GM12878 (cell line): ENCODE data around the gene LRRC2.

Experiments
- BMI1 ChIP-seq: fragments of 450-650 bp; IDR thresholded peaks from 2 replicates; pipeline ENCODE4 v1.6.1; 2016; ENCODE audit warnings: mild to moderate bottlenecking, moderate library complexity, borderline replicate concordance
- EZH2 ChIP-seq: IDR thresholded peaks from 2 replicates; pipeline ENCODE4 v1.6.1; 2012; ENCODE audit warnings: low read depth, mild to moderate bottlenecking, control low read depth, inconsistent platforms, low read length, borderline replicate concordance; ENCODE audit not compliant: control insufficient read depth
- JUND ChIP-seq: IDR thresholded peaks from 2 replicates; pipeline ENCODE4 v1.6.1; 2012; ENCODE audit warnings: low read depth, mild to moderate bottlenecking, low read length, improper control_type of control experiment, moderate library complexity
- RAD21 ChIP-seq: IDR thresholded peaks from 2 replicates; pipeline ENCODE4 v1.6.1; 2011; ENCODE audit warnings: mild to moderate bottlenecking, low read depth, low read length, moderate library complexity; ENCODE audit not compliant: insufficient read depth
- RUNX3 ChIP-seq: IDR thresholded peaks from 2 replicates; pipeline ENCODE4 v1.6.1; 2012; ENCODE audit warnings: low read length, inconsistent platforms
- SMAD1 ChIP-seq: fragments of 450-650 bp; IDR thresholded peaks from 2 replicates; pipeline ENCODE4 v1.6.1; 2018; ENCODE audit warnings: mild to moderate bottlenecking, low read depth; ENCODE audit not compliant: partially characterized antibody
- SMARCA5 ChIP-seq: fragments of 450-650 bp; IDR thresholded peaks from 2 replicates; pipeline ENCODE4 v1.6.1; 2017; ENCODE audit warnings: mild to moderate bottlenecking
- SMC3 ChIP-seq: IDR thresholded peaks from 2 replicates; pipeline ENCODE4 v1.6.1; 2011; ENCODE audit warnings: low read length, improper control_type of control experiment, borderline replicate concordance
- SREBF2 ChIP-seq: IDR thresholded peaks from 2 replicates; pipeline ENCODE4 v1.6.1; 2012; ENCODE audit warnings: mild to moderate bottlenecking, low read length
- TF ChIP-seq, protein P1 (sequence below), 3 experiments: IDR thresholded peaks in 2 of 3; conservative IDR thresholded peaks in 1 of 3; 2 replicates each; pipeline ENCODE4 v1.5.1; 2011; ENCODE audit warnings: low read depth in 3 of 3, low read length in 3 of 3, mild to moderate bottlenecking in 3 of 3, control low read depth in 2 of 3, moderate library complexity in 2 of 3, inconsistent platforms in 1 of 3, mixed read lengths in 1 of 3; ENCODE audit not compliant: control insufficient read depth in 2 of 3, insufficient read depth in 1 of 3; ENCODE audit errors: extremely low read depth in 1 of 3
- TF ChIP-seq, protein P2 (sequence below): IDR thresholded peaks from 2 replicates; pipeline ENCODE4 v1.6.1; 2012; ENCODE audit warnings: low read depth, low read length, improper control_type of control experiment

DNA sequence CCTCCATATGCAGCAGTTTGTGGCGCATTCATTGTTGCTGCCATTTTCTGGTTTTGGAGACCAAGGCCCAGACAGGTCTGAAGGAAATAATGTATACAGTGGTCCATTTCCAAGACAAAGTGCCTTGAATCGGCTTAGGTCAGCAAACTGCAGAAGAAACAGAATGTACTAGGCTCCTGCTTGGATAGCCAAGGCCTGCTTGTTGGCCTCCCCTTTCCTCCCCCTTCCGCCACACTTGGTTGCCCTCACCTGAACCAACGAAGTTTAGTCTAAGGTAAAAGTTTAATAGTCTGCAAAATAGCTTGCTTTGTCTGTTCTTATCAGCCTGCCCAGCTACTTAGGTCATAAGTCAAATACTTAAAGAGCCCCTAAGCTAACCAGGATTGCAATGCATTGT lies 80.3 kb downstream of the LRRC2 start:
- TF ChIP-seq RUNX3 = no peak
- TF ChIP-seq, protein P1, sequence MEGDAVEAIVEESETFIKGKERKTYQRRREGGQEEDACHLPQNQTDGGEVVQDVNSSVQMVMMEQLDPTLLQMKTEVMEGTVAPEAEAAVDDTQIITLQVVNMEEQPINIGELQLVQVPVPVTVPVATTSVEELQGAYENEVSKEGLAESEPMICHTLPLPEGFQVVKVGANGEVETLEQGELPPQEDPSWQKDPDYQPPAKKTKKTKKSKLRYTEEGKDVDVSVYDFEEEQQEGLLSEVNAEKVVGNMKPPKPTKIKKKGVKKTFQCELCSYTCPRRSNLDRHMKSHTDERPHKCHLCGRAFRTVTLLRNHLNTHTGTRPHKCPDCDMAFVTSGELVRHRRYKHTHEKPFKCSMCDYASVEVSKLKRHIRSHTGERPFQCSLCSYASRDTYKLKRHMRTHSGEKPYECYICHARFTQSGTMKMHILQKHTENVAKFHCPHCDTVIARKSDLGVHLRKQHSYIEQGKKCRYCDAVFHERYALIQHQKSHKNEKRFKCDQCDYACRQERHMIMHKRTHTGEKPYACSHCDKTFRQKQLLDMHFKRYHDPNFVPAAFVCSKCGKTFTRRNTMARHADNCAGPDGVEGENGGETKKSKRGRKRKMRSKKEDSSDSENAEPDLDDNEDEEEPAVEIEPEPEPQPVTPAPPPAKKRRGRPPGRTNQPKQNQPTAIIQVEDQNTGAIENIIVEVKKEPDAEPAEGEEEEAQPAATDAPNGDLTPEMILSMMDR (IDR thresholded peaks at IDR 0.05 in 2 of 3, conservative IDR thresholded peaks at IDR 0.05 in 1 of 3; ENCODE audit: control insufficient read depth in 2 of 3, extremely low read depth in 1 of 3, insufficient read depth in 1 of 3, low read depth in 3 of 3, low read length in 3 of 3) = no peak
- TF ChIP-seq SMARCA5 = no peak
- TF ChIP-seq RAD21 = no peak
- no peak for TF ChIP-seq SMAD1
- TF ChIP-seq JUND = no peak
- no peak for TF ChIP-seq SREBF2
- TF ChIP-seq SMC3 = no peak
- TF ChIP-seq, protein P2, sequence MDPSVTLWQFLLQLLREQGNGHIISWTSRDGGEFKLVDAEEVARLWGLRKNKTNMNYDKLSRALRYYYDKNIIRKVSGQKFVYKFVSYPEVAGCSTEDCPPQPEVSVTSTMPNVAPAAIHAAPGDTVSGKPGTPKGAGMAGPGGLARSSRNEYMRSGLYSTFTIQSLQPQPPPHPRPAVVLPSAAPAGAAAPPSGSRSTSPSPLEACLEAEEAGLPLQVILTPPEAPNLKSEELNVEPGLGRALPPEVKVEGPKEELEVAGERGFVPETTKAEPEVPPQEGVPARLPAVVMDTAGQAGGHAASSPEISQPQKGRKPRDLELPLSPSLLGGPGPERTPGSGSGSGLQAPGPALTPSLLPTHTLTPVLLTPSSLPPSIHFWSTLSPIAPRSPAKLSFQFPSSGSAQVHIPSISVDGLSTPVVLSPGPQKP = no peak
- no peak for TF ChIP-seq EZH2
- no peak for TF ChIP-seq BMI1
